Fibroblast of lung (primary cell): ENCODE results near the gene AGAP1.

ENCODE experiments used
- EZH2 ChIP-seq: IDR thresholded peaks from 2 replicates; pipeline ENCODE4 v1.5.1; 2012; ENCODE audit warnings: low read length, control low read depth, mild to moderate bottlenecking; ENCODE audit errors: missing control alignments
- TF ChIP-seq, protein P1 (sequence below), 2 donors: IDR thresholded peaks in 1 of 2; conservative IDR thresholded peaks in 1 of 2; 1 replicate in 1 of 2; 2 replicates in 1 of 2; pipeline ENCODE4 v1.5.1; 2011 to 2012; ENCODE audit warnings: low read length in 2 of 2, control low read depth in 1 of 2, inconsistent platforms in 1 of 2, low read depth in 1 of 2, mild to moderate bottlenecking in 1 of 2

- TF ChIP-seq, protein P1, sequence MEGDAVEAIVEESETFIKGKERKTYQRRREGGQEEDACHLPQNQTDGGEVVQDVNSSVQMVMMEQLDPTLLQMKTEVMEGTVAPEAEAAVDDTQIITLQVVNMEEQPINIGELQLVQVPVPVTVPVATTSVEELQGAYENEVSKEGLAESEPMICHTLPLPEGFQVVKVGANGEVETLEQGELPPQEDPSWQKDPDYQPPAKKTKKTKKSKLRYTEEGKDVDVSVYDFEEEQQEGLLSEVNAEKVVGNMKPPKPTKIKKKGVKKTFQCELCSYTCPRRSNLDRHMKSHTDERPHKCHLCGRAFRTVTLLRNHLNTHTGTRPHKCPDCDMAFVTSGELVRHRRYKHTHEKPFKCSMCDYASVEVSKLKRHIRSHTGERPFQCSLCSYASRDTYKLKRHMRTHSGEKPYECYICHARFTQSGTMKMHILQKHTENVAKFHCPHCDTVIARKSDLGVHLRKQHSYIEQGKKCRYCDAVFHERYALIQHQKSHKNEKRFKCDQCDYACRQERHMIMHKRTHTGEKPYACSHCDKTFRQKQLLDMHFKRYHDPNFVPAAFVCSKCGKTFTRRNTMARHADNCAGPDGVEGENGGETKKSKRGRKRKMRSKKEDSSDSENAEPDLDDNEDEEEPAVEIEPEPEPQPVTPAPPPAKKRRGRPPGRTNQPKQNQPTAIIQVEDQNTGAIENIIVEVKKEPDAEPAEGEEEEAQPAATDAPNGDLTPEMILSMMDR (conservative IDR thresholded peaks at IDR 0.05 in 1 of 2, IDR thresholded peaks at IDR 0.05 in 1 of 2; ENCODE audit: low read depth in 1 of 2, low read length in 2 of 2): no peak
- no peak for TF ChIP-seq EZH2
Observed at GRCh38 chr2:235611349-235611748, 117.5 kb downstream of the AGAP1 start.
